Mucosa of gallbladder (tissue), 1 donor: Measurements from ENCODE around the gene DMRTC2. TPM values are rescaled to one million over a fixed set of nuclear protein-coding genes. Genes with fewer than 3 reads are reported as not detected.
A peak's percentile ranks its signal among the peaks of the same experiment; 100 is the strongest.

Experiments
- DNase-seq: peaks from one replicate; pipeline ENCODE4 v3.0.0-alpha.2; 2020; ENCODE audit warnings: low spot score
- total RNA-seq: library from RNA; stranded (reverse); gene quantifications from one replicate; pipeline ENCODE4 v1.2.1, GENCODE V29; 2021
- donor health status: DM: no; HTN: no; CAD: no.

DMRTC2 gene
- total RNA-seq, result not detected

DNA sequence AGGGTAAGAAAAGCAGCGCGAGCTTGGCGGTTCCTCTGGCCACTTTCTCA, at the start of gene DMRTC2:
TSS of gene DMRTC2 (plus strand) at position 42 of the 50 bp plus-strand sequence. CDS start 2,387 bp downstream, outside the sequence.
- DNase-seq, result no peak

DNA sequence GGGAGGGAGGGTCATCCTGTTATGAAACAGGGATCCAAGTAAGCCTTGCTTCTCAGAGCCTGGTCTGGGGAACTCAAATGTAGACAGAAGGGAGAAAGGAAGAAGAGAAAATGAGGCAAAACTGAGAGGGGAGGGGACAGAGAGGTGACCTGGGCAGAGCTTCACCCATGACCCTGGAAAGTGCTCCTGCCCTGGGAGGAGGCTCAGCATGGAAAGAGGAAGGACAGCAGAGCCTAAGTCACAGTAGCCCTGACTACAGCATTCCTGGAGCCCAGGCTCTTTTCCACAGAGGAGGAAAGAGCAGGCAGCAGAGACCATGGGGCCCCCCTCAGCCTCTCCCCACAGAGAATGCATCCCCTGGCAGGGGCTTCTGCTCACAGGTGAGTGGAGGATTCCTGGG, 48.5 kb upstream of the DMRTC2 start, which contains the start of gene CEACAM3:
TSS of gene CEACAM3 (plus strand) at position 226 of the 400 bp plus-strand sequence. CDS start at position 317, 91 bp downstream.
- no peak for DNase-seq

DNA sequence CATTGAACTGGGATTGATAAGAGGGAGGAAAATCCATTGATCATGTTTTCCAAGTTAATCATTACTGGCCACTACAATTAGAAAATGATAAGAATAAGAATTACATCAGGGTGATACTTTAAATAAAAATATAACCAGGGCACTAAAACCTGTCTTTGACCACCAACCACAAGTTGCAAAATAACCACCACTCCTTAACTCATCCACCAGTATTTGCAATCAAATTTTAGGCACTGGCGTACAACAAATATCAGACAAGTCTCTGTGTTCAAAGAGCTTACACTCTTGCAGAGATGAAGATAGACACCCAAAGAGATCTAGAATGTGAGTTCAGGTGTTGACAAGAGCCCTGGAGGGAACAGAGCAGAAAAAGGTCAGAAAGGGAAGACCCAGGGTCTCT, 47.9 kb upstream of the DMRTC2 start:
- DNase-seq, result no peak

DNA sequence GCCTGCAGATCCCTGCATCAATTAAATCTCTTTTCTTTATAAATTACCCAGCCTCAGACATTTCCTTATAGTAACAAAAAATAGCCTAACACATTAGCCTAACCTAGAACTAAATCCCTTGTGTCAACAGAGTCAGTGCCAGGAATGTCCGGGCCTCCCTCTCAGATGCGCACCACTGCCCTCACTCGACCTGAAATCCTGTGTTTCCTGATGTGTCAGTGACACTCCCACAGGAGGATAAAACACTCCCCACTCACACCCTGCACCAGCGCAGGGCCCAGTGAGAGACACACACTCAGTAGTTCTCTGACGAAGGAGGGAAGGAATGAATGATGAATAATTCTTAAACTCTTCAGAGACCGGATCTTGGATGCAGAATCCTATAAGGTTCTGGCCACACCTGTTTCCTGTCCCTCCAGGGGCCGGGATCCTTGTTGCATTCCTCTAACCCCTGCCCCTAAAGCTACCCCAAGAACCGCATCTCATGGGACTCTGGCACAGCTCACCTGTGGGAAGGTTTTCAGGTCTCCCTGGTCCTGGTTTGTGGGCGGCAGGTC, 45.3 kb upstream of the DMRTC2 start:
- peak; percentile 52 for DNase-seq

DNA sequence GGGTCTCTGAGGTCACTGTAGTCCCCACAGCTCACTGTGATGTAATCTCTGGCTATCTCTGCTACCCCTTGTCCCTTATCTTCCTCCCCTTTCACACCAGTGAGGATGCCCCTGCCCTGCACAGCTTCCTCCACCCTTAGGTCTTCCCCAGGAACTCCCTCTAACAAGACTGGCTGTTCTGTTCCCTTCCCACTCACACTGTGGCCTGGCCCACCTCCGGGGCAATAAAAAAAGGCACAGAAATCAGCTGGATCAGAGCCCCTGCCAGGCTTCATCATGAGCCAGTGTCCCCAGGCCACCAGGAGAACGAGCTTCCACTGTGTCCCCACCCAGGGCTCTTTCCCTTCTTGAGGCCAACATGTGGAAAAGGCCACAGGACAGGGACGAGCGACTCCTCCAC, 43.8 kb upstream of the DMRTC2 start:
- DNase-seq, result no peak

DNA sequence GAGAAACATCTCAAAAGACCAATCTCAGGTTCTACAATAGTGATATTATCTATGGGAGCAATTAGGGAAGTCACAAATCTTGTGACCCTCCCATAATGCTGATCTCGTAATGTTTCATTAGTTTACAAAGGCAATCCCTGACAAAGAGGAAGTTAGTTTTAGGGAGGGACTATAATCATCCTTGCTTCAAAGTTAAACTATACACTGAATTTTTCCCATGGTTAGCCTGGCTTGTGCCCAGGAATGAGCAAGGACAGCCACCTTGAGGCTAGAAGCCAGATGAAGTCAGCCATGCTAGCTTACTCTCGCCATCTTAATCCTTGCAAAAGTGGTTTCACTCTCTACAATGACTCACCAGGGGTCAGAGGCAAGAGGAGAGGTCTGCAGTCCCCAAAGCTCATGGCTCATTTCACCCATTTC, 43.0 kb upstream of the DMRTC2 start:
- DNase-seq, result no peak

DNA sequence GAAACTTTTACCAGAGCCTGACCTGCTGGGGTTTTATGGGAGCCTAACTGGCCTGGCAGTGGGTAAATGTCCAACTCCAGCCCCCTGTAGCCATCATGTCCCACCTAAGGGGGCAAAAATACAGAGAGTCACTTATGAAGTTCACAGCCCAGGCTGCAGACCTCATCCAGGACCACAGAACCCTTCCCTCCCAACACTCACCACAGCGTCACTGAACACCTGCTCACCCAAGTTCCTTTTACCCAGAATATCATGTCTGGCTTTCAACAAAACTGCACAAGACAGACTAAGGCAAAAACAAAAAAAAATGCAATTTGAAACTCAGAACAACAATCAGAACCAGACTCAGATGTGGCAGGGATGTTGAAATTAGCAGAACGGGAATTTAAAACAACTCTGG, 42.1 kb upstream of the DMRTC2 start:
- DNase-seq, result no peak

DNA sequence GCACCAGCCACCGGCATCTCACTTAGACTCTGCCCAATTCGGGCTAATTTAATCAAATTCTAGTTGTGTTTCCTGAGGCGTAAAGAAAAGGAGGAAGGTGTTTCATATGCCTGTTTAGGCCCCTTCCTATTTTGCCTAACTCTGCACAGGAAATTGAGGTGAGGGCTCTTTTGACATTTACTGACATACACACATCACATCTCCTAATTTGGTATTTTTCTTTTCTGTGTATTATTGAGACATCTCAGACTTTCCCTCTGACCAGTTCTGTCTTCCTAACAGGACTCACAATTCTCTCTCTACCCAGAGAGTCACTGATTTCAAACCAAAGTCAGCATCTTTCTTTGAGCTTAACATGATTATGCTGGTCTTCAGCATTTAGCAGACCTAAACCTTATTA, 40.5 kb upstream of the DMRTC2 start:
- no peak for DNase-seq

DNA sequence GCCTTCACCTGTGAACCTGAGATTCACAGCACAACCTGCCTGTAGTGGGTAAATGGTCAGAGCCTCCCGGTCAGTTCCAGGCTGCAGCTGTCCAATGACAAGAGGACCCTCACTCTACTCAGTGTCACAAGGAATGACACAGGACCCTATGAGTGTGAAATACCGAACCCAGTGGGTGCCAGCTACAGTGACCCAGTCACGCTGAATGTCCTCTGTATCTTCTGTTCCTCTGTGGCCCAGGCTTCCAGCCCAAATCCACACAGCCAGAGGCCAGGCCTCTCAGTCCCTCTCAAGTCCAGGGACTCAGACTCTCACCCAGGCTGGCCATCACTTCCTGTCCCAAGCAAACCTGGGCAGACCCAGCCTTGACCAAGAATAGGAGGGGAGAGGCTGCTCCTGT, 37.7 kb upstream of the DMRTC2 start:
- DNase-seq, result no peak

DNA sequence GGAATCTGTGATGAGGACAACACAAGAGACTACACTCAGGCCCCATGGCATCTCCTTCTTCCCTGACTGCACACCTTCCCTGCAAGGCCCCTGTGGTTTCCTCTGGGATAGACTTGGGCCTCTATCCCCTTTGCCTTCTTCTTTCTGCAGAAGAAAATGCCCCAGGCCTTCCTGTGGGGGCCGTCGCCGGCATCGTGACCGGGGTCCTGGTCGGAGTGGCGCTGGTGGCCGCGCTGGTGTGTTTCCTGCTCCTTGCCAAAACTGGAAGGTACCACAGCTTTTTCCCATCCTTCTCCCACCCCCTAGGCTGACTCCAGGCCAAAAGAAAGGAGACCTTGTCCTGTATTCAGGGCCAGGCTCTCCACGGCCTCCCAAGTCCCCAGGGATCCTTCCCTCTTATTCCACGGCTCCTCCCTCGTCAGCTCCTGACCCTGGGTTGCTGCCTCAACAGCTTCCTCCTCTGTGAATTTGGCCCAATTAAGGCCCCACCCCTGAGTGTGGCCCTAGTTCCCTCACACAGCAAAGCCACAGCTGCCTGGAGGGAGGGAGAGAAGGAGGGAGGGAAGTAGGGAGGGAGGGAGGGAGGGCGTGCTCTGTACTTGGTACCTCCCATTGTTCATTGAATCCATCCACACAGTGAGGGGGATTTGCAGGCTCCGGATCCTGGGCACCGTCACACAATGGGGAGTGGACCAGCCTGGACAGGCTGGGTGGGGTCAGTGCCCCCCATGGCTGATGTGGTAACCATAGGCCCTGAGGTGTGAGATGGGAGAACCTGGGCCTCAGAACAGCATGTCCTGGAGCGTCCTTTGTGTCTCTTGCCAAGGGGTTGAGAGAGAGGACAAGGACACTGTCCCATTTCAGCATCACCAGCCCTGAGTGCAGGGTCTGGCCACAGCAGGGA, 35.9 kb upstream of the DMRTC2 start:
- DNase-seq, result no peak

DNA sequence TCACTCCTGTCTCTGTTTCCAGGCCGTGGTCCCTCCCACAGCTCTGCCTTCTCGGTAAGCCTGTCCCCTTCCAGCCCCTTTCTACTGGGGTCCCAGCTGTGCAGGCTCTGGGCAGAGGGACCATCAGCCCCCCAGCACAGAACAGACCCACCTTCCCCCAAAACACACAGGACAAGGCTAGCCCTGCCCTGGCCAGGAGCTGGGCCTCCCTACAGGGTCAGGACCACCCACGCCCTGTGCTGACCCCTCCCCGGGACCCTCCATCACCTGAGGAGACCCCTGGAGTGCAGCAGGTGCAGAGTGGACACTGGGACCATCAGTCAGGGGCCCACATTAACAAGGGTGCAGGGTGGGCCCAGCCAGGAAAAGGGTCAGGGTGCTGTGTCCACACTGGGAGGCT, 34.5 kb upstream of the DMRTC2 start:
- DNase-seq, result no peak

DNA sequence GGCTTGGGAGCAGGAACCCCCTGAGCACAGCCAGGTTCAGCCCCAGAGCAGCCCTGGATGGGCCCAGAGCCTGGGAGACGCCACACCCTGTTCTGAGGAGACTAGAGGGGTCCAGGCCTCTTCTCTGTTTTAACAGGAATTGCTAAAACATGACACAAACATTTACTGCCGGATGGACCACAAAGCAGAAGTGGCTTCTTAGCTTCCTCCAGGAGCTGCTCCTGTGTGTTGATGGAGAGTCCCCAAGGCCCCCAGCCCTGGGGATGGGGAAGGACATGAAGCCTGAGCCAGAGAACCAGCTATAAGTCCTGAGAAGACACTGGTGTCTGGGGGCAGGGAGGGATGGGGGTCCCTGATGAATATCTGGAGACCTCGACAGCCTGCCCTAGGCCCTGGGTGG, 33.8 kb upstream of the DMRTC2 start:
- DNase-seq, result no peak

DNA sequence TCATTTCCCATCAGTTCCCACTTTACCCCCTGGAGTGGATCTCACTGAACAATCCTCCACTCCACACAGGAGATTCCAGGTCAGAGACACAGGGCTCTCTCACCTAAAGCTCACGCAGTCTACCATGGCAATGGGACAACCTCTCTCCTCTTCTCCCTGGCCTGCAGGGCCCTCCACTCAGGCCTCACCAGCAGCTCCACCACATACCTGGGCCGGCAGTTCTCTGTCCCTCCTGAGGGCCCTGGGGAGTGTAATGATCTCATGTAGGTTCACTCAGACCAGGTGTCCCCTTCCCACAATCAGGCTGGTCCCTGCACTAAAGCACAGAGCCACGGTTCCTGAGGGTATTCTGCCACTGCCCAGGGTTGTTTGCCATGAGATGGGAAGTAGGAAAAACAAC, 32.9 kb upstream of the DMRTC2 start:
- DNase-seq, result no peak

DNA sequence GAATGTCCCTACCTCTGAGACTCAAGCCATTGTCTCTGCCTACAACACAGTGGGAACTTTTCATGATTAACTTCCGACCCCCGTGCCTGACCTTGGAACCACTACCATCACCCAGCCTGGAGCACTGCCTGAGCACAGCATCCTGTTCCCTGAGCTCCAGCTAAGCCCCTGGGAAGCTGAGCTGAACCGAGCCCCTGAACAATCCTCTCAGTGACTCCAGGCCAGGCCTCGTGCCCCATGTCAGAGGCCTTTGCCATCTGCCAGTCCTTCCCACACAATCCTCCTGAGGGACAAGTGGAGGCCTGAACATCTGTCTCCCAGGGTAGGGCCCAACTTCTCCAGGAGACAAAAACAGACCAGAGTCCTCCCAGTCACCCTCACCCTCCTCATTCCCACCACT, 30.9 kb upstream of the DMRTC2 start:
- no peak for DNase-seq

DNA sequence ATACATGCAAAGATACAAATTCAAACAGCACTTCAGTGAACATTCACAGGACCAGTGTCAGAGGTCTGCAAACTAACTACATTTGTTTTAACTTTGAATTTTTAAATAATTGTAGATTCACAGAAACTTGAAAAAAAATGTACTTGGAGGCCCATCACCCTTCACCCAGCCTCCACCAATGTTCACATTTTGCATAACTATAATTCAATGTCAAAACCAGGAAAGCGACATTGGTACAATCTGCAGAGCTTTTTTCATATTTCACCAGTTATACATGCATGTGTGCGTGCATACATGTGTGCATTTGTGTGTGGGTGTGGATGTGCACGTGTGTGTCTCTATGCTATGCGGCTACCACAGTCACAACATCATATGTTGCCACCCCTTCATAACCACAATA, 29.5 kb upstream of the DMRTC2 start:
- DNase-seq, result no peak

DNA sequence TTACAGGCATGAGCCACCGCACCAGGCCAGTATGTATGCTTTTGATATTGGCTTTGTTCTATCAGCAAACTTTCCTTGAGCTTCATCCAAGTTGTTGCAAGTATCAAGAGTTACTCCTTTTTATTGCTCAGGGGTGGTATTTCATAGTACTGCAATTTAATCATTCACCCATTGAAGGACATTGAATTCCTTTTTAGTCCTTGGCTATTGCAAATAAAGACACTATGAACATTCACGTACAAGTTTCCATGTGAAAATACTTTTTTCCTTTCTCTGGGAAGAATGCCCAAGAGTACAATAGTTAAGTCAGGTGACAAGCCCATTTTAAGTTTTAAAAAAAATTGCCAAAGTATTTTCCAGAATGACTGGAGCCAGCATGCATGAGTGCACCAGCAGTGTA, 28.1 kb upstream of the DMRTC2 start:
- no peak for DNase-seq

DNA sequence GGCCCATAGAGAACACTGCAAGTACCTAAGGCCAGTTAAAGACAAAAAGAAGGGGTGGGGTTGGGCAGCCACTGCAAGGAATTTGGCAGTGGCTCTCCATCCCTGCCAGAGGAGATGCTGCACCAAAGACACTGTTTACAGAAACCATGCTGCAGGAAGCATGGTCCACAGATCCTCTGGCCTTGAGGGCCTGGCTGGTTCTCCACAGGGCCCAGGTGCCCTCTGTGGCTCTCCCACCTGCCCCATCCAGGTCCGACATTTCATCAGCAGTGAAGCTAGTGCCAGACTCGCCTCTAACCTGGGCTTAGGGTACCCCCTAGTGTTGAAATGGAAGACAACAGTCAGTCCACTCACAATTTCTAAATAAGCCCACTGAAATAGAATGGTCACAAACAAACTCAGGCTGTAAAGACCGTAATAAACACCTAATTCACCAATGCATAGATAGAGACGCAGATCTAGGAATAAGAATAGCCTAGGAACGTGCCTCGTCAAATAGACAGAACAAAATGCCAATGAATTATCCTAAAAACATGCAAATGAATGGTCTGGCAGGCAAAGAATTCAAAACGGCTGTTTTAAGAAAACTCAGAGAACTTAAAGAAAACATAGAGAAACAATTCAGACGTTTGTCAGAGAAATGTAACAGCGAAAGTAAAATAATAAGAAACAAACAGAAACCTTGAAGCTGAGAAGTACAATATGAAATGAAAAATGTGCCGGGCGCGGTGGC, 23.7 kb upstream of the DMRTC2 start:
- peak; percentile 27 for DNase-seq

DNA sequence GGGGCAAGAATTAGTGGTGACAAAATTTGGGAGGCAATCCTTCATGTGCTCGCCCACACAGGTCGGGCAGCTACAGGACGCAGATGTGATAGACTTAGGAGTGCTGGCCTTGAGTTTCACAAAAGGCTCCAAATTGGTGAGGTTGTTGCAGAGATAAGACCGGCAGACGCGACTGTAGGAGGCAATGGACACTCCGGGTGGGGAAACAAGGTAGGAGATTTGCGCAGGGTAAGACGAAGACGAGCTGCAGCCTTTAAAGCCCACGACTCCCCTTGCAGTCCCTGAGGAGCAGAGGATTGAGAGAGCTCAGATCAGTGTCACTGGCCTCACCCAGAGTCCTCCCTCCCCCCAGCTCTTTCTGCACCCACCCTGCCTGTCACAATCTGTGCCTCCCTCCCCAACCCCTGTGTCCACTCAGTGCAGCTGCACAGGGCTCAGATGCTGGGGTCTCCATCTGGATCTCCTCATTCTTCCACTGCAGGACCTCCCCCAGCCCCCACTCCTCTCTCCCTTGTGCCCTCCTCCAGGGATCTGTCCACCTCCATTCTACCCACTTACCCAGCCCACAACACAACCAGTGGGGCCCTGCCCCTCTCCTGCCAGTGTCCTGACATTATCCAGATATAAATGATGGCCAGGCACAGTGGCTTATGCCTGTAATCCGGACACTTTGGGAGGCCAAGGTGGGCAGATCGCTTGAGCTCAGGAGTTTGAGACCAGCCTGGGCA, 6.7 kb upstream of the DMRTC2 start:
- no peak for DNase-seq

DNA sequence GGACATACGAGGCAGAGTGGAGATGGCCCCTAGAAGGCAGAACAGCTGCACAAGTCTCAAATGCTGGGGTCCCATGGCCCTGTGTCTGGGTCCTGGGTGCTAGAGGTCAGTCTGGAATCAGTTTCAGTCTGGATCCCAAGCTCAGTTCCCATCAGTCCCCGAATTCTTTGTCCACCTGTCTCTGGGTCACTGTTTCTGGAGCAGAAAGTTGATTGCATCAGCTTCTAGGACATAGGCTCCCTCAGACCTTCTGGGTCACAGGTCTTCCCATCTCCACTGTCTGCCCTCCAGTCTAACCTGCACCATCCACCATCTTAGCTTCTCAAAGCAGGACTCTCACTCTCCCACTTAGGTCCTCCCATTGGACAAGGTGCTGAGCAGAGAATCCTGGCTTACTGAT, 5.6 kb upstream of the DMRTC2 start:
- DNase-seq, result no peak

DNA sequence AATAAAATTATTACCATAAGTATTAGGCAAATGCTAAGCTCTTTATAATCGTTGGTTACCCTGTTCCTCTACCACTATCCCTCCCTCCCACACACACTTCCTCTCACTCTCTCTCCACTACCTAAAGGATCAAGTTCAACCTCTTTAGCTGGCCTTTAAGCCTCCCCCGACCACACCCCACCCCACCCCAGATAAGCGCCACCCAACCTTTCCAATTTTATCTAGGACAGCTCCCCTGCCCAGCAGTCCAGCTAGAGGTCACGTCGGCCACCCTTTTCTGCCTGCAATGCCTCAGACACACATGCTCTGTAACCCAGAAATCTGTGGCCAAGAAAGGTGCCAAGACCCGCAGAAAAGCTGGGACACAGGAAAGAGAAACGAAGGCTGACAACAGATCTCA, 1.5 kb upstream of the DMRTC2 start:
- no peak for DNase-seq

DNA sequence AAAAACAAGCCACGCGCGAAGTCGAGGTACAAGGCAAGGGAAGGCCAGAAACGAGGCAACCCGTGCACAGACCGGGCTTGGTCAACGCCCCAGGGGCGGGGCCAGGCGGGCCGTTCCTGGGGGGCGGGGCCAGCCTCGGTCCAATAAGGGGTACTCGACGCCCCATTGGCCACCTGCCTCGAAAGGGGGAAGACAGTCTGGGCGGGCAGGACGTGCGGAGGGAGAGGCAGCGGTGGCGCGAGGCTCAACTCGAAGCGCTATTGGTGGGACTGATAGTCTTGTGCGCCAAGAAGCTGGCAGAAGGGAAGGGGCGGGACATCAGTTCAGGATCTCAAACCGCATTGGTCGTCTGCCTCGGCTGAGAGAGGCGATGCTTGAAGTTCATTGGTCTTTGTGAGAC, 241 bp upstream of the DMRTC2 start, which contains the start of gene LYPD4:
TSS of gene LYPD4 (minus strand) at position 83 of the 400 bp plus-strand sequence. CDS start 5,398 bp downstream, outside the sequence.
- no peak for DNase-seq

DNA sequence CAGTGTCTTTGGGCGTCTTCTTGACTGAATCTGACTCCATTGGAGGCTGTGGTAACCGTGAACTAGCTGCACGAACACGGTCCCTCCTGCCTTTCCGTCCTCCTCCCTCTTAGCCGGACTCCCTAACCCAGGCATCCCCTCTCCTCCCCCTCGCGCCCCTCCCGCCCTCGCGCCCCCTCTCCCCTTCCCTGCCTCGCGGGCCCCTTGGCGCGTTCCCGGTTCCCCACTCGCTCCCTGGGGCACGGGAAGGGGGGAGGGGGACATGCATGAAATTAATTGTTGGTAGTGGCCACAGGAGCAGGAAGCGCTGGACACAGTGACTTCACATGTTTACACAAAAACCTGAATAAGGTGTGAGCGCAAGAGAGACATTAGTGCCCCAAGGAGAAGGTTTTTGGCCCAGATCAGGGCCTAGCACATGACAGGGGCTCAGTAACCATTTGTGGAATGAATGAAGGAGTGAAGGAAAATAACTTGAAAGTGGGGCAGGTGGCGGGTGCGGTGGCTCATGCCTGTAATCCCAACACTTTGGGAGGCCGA, 279 bp downstream of the DMRTC2 start:
- DNase-seq, result no peak
